ENCODE measurements around the gene VWA5A.

GRCh38 chr11:124082371-124082770 lies 32.9 kb upstream of the VWA5A start:
- TF ChIP-seq CTCF (IDR thresholded peaks at IDR 0.05) (no peak), POLR2AphosphoS5 (IDR thresholded peaks at IDR 0.05) (no peak), EP300 (IDR thresholded peaks at IDR 0.05; ENCODE audit: low read depth) (no peak), POLR2A (IDR thresholded peaks at IDR 0.05) (no peak)
